COLO668 (cell line): ENCODE results near the gene B9D1.
"Not testable (repeated sequence)": the region's sequence is repeated elsewhere in the genome, so short reads cannot be mapped to it uniquely, and the experiment has no call there.

ENCODE experiments used
- DNase-seq: peaks from one replicate; lab custom pipeline; 2025; ENCODE audit not compliant: unreplicated experiment; lab: John Stamatoyannopoulos, UW

The B9D1 gene

GRCh38 chr17:19360772-19361171, 1.8 kb downstream of the B9D1 start:
- DNase-seq = no peak

- no peak for DNase-seq
These were observed 2.7 kb downstream of the B9D1 start for GRCh38 chr17:19359856-19360255.

DNA sequence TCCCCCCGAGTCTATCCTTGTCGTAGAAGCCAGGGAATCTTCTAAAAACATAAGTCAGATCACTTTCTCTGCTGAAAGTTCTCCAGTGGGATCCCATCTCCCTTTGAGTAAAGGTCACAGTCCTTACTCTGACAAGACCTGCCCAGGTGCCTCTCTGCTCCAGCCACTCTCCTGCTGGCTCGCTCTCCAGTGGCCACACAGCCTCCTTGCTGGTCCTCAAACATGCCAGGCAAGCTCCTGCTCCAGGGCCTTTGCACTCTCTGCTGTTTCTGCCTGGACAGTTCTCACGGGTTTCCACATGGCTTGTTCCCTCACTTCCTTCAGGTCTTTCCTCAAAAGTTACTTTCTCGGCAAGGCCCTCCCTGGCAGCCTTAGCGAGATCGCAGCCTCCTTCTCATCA, 3.4 kb downstream of the B9D1 start:
- DNase-seq = no peak

DNA sequence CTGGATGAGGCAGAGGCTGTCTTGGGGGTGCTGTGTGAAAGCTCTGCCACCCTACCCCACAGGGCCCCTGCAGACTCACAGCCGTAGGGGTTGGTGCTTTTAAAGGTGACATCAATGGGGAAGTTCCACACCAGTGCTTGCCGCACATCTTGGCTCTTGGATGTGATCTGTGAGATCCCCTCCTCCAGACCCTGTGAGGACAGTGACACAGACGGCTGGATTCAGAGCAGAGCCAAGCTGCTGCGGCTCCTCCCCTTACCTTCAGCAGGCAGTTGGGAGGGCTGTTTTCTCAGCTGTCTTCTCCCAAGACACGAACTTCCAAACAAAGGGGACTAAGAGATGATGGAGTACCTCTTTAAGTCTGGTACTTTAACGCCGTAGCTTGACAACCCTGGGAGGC, 4.8 kb downstream of the B9D1 start:
- no peak for DNase-seq

DNA sequence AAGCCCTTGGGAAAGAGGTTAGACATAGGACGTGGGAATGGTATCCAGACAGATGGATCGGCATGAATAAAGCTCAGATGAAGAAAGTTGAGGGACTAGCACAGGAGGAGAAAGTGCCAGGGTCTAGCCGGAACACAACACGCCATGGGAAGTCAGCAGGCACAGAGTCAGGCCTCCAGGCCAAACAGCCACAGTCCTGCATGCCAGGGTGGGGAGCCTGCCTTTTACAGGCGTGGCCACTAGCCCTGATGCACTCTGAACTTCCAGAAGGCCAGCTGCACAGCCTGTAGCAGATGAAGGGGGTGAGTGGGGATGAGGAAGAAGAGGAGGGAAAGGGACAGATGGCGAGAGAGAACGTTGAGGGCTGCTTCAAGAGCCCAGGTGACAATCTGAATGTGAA, 5.2 kb downstream of the B9D1 start:
- DNase-seq = no peak

GRCh38 chr17:19354748-19355147, 7.8 kb downstream of the B9D1 start:
- DNase-seq = no peak

- DNase-seq = not testable (repeated sequence)
These were observed 9.1 kb downstream of the B9D1 start for GRCh38 chr17:19353401-19353800.

DNA sequence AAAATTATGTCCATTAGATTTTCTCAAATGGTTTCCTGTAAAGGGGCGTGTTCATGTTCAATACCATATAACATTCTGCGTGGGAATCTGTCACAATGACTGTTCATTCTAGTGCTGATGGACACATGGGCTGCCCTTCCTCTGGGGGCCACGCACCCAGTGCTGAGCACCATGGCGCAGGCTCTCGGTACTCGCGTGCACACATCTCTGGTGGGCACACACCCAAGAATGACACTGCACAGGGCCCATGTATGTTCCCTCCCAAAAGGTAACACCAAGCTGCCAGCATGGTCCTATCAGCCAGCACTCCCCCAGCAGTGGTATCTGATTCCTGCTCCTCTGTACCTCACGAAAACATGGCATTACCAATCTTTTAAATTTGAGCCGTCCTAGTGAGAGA, 13.7 kb downstream of the B9D1 start:
- no peak for DNase-seq

- no peak for DNase-seq
These were observed 14.4 kb downstream of the B9D1 start for GRCh38 chr17:19348081-19348650.

GRCh38 chr17:19347323-19348080, 15.0 kb downstream of the B9D1 start:
- no peak for DNase-seq

GRCh38 chr17:19346351-19347255, 15.9 kb downstream of the B9D1 start:
- peak; percentile 10 for DNase-seq

DNA sequence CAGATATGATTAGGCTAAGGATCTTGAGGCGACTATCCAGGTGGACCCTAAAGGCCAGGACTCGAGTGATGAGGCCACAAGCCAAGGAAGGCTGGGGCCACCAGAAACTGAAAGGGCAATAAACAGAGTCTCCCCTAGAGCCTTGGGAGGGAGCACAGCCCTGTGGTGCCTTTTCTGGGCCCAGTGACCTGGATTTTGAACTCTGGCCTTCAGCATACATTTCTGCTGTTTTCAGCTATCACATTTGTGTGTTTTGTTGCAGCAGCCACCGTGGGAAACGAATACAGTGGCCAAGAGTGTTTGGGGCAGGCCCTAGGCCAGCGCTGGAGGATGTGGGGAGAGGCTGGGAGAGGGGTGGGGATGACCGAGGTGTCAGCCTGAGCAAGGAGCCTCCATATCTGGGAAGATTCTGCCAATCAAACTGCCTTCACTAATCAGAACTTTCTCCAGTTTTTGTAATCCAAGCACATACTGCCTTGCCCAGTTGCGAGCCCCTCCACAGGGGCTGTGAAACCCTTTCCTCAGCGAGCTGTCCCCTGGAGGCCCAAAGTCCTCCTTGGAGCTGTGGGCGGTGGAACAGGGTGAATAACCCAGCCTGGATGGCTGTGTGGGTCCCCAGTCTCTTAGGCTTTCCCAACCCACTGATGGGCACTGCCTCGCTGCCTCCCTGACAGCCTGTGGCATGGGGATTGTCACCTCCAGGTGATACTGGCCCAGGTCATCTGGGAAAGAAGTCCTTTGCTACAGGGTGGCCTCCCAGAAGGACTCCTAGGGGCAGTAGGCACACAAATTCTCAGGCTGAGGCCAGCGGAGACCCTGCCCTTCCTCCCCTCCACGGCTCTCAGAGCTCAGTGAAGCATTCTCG, 16.8 kb downstream of the B9D1 start:
- no peak for DNase-seq

- DNase-seq = no peak
These were observed 17.5 kb downstream of the B9D1 start for GRCh38 chr17:19345067-19345460.

DNA sequence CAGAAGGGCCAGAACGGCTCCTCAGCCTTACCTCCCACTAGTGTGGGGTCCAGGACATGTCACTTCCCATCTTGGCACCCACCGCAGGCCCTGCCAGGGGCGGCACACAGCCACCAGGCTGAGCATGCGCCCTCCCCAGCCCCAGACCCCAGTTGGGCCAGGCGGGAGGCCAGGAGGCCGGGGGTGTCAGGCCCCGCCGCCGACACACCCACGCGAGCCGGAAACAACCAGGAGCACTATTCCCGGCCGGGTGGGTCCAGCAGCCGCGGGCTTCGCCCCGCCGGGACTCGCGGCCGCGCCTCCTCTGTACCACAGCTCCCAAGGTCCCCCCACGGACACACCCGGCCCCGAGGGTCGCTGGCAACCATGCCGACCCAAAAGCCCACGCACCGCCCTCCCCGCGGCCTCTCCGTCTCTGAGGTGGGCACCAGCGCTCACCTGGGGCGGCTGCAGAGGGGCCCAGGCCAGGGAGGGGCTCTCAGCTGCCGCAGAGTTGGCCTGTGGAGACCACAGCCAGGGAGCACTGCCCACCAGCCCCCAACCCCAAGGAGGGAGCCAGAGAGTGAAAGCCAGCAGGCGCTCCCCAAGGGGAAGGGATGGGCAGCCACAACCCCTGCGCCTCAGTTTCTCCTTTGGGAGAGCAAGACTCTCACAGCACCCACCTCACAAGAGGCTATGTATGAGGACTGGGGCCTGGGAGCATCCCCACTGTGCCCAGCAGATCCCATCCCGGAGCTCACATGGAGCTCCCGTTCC, 18.0 kb downstream of the B9D1 start:
- DNase-seq = no peak

- no peak for DNase-seq
These were observed 18.8 kb downstream of the B9D1 start for GRCh38 chr17:19343671-19344151.

- no peak for DNase-seq
These were observed 19.3 kb downstream of the B9D1 start for GRCh38 chr17:19343256-19343630.

- DNase-seq = no peak
These were observed 19.8 kb downstream of the B9D1 start for GRCh38 chr17:19342611-19343255.

DNA sequence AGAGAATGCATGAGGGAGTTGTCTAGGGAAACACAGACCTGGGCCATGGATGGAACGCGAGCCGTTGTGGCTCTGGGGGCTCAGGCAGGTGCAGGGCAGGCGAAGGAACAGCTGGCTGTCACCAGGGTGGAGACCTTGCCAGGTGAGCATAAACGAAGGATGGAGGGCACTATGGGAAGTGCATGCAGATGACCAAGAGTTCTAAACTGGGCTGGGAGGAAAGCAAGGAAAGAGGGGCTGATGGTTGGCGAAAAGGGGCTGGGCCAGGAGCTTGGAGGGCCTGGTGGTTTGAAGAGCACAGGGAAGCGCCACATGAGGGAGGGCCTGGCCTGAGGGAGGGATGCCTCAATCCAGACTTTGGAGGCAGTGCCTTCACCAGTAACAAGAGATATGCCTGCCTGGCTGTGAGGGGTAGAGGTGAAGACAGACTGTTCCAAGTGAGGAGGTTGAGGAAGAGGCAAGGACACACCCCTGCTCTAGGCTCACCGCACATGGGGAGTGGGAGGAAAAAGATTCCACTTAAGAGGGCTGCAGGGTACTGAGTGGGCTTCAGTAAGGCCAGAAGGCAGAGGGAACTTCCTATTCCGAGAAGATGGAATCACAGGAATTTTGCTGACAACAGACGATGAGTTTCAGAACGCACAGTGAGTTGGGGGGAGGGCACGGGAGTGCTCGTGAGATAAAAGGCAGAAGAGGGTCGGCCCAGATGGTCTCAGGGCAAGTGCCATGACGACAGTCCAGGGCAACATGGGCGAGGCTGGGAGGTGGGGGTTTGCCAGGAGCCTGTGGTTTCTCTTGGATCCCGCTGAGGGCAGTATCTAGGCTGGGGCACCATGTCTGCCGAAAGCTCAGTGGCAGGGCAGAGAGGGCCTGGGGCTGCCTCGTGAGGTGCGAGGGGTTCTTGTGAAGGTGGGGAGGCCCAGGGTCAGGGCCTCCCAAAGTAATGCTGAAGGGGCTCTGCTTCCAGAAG, 20.6 kb downstream of the B9D1 start:
- DNase-seq = no peak
